Mucosa of descending colon (tissue), 3 donors: Measurements from ENCODE around the gene GSDMA. TPM values are rescaled to one million over a fixed set of nuclear protein-coding genes. Genes with fewer than 3 reads are reported as not detected.

Experiments used
- ATAC-seq: fragments of 200-7000 bp; cut with Tn5 transposase; one replicate; pipeline ENCODE4 v1.9.1; 2020; ENCODE audit warnings: mild to moderate bottlenecking, moderate library complexity
- DNase-seq, 3 donors: peaks; one replicate each; pipeline ENCODE4 v3.0.0-alpha.2; 2020
- H3K36me3 ChIP-seq: fragments of 200-600 bp; one replicate; pipeline ENCODE4 v1.8.0; 2021; ENCODE audit warnings: low read depth, mild to moderate bottlenecking
- H3K4me1 ChIP-seq: fragments of 200-600 bp; one replicate; pipeline ENCODE4 v1.8.0; 2021; ENCODE audit warnings: low read depth, mild to moderate bottlenecking
- H3K4me3 ChIP-seq: fragments of 200-600 bp; one replicate; pipeline ENCODE4 v1.8.0; 2021; ENCODE audit warnings: mild to moderate bottlenecking
- H3K9me3 ChIP-seq: fragments of 200-600 bp; one replicate; pipeline ENCODE4 v1.8.0; 2021; ENCODE audit warnings: mild to moderate bottlenecking
- CTCF ChIP-seq: fragments of 200-600 bp; IDR thresholded peaks from one replicate; pipeline ENCODE4 v1.8.0; 2022; ENCODE audit warnings: antibody characterized with exemption, mild to moderate bottlenecking
- intact Hi-C, 2 donors: fragments of 100-400 bp; cut with DNase I in 1 of 2; cut with micrococcal nuclease in 1 of 2; formaldehyde crosslinking; loops; one replicate each; pipeline versions ENCODE4 v1.11.0 to v1.11.1; 2022; cut with DNase I, micrococcal nuclease
- total RNA-seq, 3 donors: library from RNA; stranded (reverse); fragmentation: NEBNext Ultra II Directional in 2 of 3; extraction: Animal tissue kit (Norgen Biotek cat#: 25700) in 2 of 3; gene quantifications; one replicate each; pipeline versions ENCODE4 v1.2.1 to v1.2.4, GENCODE V29; 2021 to 2023
- donor health status: DM: no; HTN: no; CAD: no; lungs with moderate emphysema.
- donor health status: DM: no; HTN: no; CAD: no.
- donor health status: DM: no; HTN: yes; CAD: no.

Gene GSDMA
- total RNA-seq, 3 donors from 2014 or later = 0.22 to 0.54 (median 0.26) TPM

DNA sequence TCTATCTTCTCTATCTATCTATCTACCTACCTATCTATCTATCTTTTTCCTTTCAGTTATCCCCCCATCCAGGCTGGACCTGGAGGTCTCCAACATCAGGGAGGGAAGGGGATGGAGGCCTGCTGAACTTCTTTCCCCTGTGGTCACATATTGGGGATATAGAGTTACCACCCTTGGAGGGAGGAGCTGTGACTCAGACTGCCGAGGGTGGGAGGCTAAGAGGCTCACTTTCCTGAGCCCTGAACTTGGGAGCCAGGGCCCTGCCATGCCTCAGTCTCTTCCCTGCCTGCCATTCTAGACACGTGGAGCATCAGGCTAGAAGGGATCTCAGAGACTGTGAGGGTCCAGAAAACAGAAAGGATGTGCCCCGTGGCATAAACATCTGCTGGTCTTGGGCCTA, 26.9 kb upstream of the GSDMA start:
- no peak for ATAC-seq

GRCh38 chr17:39937447-39937846, 25.4 kb upstream of the GSDMA start:
- TF ChIP-seq CTCF = no peak
- intact Hi-C loops = no loop called here
- DNase-seq (no peak), ATAC-seq (no peak)
- Histone ChIP-seq H3K36me3 (no peaks in the 10 kb centered on the region), H3K4me1 (no peaks in the 10 kb centered on the region), H3K9me3 (no peaks in the 10 kb centered on the region), H3K4me3 (no peak overlapping the region)

More for the DNA sequence above, 26.9 kb upstream of the GSDMA start:
- TF ChIP-seq CTCF = no peak
- Histone ChIP-seq H3K4me3 (no peak overlapping the region), H3K9me3 (no peaks in the 10 kb centered on the region), H3K4me1 (no peaks in the 10 kb centered on the region), H3K36me3 (no peaks in the 10 kb centered on the region)
- intact Hi-C loops = no loop called here
- no peak for DNase-seq

GRCh38 chr17:39938140-39938869, 24.5 kb upstream of the GSDMA start:
- Histone ChIP-seq H3K36me3 (no peaks in the 10 kb centered on the region), H3K4me3 (no peak overlapping the region), H3K9me3 (no peaks in the 10 kb centered on the region), H3K4me1 (no peaks in the 10 kb centered on the region)
- no peak for TF ChIP-seq CTCF
- ATAC-seq (no peak), DNase-seq (no peak)
- intact Hi-C loops = no loop called here

DNA sequence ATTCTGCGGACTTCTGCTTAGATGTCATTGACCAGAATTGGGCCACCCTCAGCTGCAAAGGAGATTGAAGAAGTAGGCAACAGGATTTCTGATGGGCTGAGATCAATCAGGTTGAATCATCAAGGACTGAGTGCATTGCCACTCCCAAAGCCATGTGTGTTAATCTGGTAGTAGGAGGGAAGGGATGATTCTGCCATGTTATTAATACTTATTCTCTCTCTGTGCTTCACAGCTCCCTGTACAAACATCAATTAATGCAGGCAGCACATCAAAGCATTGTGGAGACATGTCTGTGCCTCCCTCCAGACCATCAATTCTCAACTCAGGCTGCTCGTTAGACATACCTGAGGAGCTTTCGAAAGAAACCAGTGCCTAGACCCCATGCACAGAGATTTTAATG, 23.7 kb upstream of the GSDMA start:
- Histone ChIP-seq H3K36me3 (no peaks in the 10 kb centered on the region), H3K4me1 (no peaks in the 10 kb centered on the region), H3K9me3 (no peaks in the 10 kb centered on the region), H3K4me3 (no peak overlapping the region)
- ATAC-seq (no peak), DNase-seq (no peak)
- TF ChIP-seq CTCF = no peak
- intact Hi-C loops = no loop called here

GRCh38 chr17:39939588-39940419, 23.0 kb upstream of the GSDMA start:
- H3K4me1 ChIP-seq = no peaks in the 10 kb centered on the region
- no peaks in the 10 kb centered on the region for H3K36me3 ChIP-seq
- ATAC-seq (peak; percentile 50), DNase-seq (no peak)
- intact Hi-C loops = no loop called here
- no peak overlapping the region for H3K4me3 ChIP-seq
- no peak for TF ChIP-seq CTCF
- no peaks in the 10 kb centered on the region for H3K9me3 ChIP-seq
